Panc1 (cell line): ENCODE measurements around the gene PCK2. TPM values are rescaled to one million over a fixed set of nuclear protein-coding genes. Genes with fewer than 3 reads are reported as not detected.
"Not testable (repeated sequence)": the region's sequence is repeated elsewhere in the genome, so short reads cannot be mapped to it uniquely, and the experiment has no call there.

Experiments used
- ATAC-seq: fragments of 200-7000 bp; cut with Tn5 transposase; 2 replicates; pipeline ENCODE4 v1.9.1; 2020; ENCODE audit warnings: mild to moderate bottlenecking, moderate library complexity
- Bru-seq: library from RNA; stranded (reverse); fragments of 400-500 nt; gene quantifications from one replicate; lab custom pipeline; 2021; lab: Mats Ljungman, UMichigan
- BruChase-seq, 2 experiments: library from RNA; stranded (reverse); fragments of 400-500 nt; gene quantifications; one replicate each; lab custom pipeline; 2021; lab: Mats Ljungman, UMichigan
- BruUV-seq: library from RNA; stranded (reverse); fragments of 400-500 nt; replicated peaks from 2 replicates; lab custom pipeline; 2021; lab: Mats Ljungman, UMichigan
- CTCF ChIA-PET: fragments of 300-600 bp; sonication (Branson Sonifier 250); formaldehyde crosslinking; loops from one replicate; lab custom pipeline; 2022; ENCODE audit warnings: antibody characterized with exemption; lab: Charles Lee
- POLR2A ChIA-PET: fragments of 300-600 bp; sonication (Branson Sonifier 250); formaldehyde crosslinking; loops from one replicate; lab custom pipeline; 2022; ENCODE audit warnings: antibody characterized with exemption; lab: Charles Lee
- DNase-seq: peaks from one replicate; pipeline ENCODE4 v3.0.0-alpha.2; 2010; ENCODE audit warnings: low read depth, low spot score
- H3K27ac ChIP-seq: 2 replicates; pipeline ENCODE4 v1.5.1; 2011; ENCODE audit warnings: mild to moderate bottlenecking, low read length, inconsistent platforms
- H3K27me3 ChIP-seq: fragments of 200-500 bp; sonication (Bioruptor generic); 2 replicates; pipeline ENCODE4 v1.6.0; 2014; ENCODE audit warnings: low read length, inconsistent platforms; ENCODE audit not compliant: control insufficient read depth, insufficient read depth
- H3K36me3 ChIP-seq: fragments of 200-500 bp; sonication (Bioruptor generic); 2 replicates; pipeline ENCODE4 v1.5.1; 2014; ENCODE audit warnings: inconsistent platforms, mild to moderate bottlenecking, low read length, moderate library complexity; ENCODE audit not compliant: control insufficient read depth, insufficient read depth
- H3K4me1 ChIP-seq: 2 replicates; pipeline ENCODE4 v1.5.1; 2011; ENCODE audit warnings: inconsistent platforms, mild to moderate bottlenecking, low read length, moderate library complexity; ENCODE audit not compliant: control insufficient read depth, insufficient read depth
- H3K4me3 ChIP-seq, 2 experiments: 2 replicates each; pipeline ENCODE4 v1.5.1; 2011 to 2012; ENCODE audit warnings: low read depth in 2 of 2, low read length in 2 of 2, mild to moderate bottlenecking in 2 of 2, inconsistent platforms in 1 of 2, moderate library complexity in 1 of 2
- H3K9me3 ChIP-seq: fragments of 200-500 bp; sonication (Bioruptor generic); 2 replicates; pipeline ENCODE4 v1.5.1; 2014; ENCODE audit warnings: low read depth, mild to moderate bottlenecking, inconsistent platforms, low read length, moderate library complexity; ENCODE audit not compliant: control insufficient read depth, insufficient read depth
- CTCF ChIP-seq: fragments of 450-650 bp; IDR thresholded peaks from 2 replicates; pipeline ENCODE4 v1.5.1; 2017; ENCODE audit warnings: mild to moderate bottlenecking
- POLR2AphosphoS5 ChIP-seq: IDR thresholded peaks from 2 replicates; pipeline ENCODE4 v1.6.1; 2012; ENCODE audit warnings: mild to moderate bottlenecking, low read depth, low read length, moderate library complexity
- SIN3A ChIP-seq: IDR thresholded peaks from 2 replicates; pipeline ENCODE4 v1.6.1; 2012; ENCODE audit warnings: low read depth, mild to moderate bottlenecking, low read length, moderate library complexity, borderline replicate concordance; ENCODE audit not compliant: insufficient read depth
- TCF7L2 ChIP-seq: IDR thresholded peaks from 2 replicates; pipeline ENCODE4 v1.6.1; 2011; ENCODE audit warnings: mild to moderate bottlenecking, low read depth, low read length, inconsistent platforms
- in situ Hi-C: cut with HindIII; loops from 2 replicates; pipeline ENCODE4 v1.10.0; 2016; ENCODE audit warnings: low sequenced_read_pairs, low pct_unique_long_range_greater_than_20kb
- intact Hi-C: fragments of 100-400 bp; cut with micrococcal nuclease; formaldehyde crosslinking; loops from one replicate; pipeline ENCODE4 v1.10.0; 2022; ENCODE audit not compliant: unreplicated experiment
- long read RNA-seq: library from polyadenylated mRNA; unstranded; transcript quantifications from one replicate; pipeline ENCODE4 v2.0.0, GENCODE V29; 2021; ENCODE audit not compliant: unreplicated experiment
- polyA plus RNA-seq: library from polyadenylated mRNA; unstranded; fragments of >200 nt; gene quantifications from one replicate; pipeline ENCODE4 v1.2.1, GENCODE V29; 2012; ENCODE audit warnings: missing spikeins; ENCODE audit not compliant: insufficient read length
- total RNA-seq: library from RNA; stranded (reverse); gene quantifications from one replicate; pipeline ENCODE4 v1.2.1, GENCODE V29; 2021; ENCODE audit not compliant: unreplicated experiment
- TF ChIP-seq, protein P1 (sequence below), 2 experiments: IDR thresholded peaks; 2 replicates each; pipeline ENCODE4 v1.6.1; 2011 to 2012; ENCODE audit warnings: low read depth in 2 of 2, control low read depth in 1 of 2, low read length in 1 of 2, mild to moderate bottlenecking in 1 of 2, moderate library complexity in 1 of 2; ENCODE audit not compliant: insufficient read depth in 1 of 2

The PCK2 gene
- total RNA-seq, result 24.5 TPM
- polyA plus RNA-seq, result 43.8 TPM
- Bru-seq, nascent RNA, result percentile 58 among the genes with signal in this experiment
- percentile 57 among the genes with signal in this experiment for BruChase-seq, experiment 1, labeled RNA remaining after a 2-hour chase
- BruChase-seq, experiment 2, labeled RNA remaining after a 6-hour chase, result percentile 66 among the genes with signal in this experiment
- long read RNA-seq, transcript PCK2-201 (10 exons, 2,357 nt), result major isoform, 15 of 43 reads
- long read RNA-seq, partial matches to known transcripts, result 11 of 43 reads
- long read RNA-seq, other reads (novel, unspliced or antisense), result 16 of 43 reads

DNA sequence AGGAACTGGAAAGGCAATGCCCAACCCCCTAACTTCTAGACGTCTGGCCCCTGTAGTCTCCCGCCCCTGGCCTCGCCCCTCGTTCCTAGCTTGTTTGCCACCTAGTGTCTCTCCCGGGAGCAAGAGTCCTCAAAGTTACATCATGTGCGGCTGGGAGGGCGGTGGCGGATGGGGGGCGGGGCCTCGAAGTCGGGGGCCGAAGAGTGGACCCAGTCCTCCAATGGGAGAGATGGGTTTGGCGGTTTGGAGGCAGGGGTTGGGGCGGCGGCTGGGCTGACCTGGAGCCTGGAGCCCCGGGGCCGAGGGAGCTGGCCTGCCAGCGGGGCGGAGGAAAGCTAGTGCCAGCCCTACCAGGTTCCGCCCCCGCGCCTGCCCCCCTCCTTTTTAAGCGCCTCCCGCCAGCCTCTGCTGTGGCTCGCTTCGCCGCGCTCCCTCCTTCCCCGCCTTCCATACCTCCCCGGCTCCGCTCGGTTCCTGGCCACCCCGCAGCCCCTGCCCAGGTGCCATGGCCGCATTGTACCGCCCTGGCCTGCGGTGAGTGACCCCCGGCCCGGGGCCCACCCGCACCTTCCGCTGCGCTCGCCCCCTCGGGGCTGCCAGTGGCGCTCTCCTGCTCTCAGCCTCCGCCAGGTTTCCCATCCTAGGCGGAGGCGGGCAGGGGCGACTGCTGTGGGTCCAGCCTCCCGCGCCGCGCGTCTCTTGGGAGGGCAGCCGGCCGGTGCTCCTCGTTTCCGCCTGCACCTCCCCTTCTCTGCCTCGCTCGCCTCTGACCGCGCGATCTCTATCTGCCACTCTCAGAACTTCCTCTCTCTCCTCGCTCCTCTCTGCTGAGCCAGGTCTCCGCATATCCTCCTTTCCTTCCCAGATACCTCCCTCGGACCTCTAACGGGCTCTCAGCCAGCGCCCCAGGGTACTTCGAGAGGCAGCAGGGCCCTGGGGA, at the start of gene PCK2:
TSS of gene PCK2 (plus strand) at position 411 of the 940 bp plus-strand sequence. CDS start at position 506, 95 bp downstream.
- POLR2A ChIA-PET, result interaction anchor here (0.5 to 0.6 kb wide), 2 partner anchors 230 to 506 kb away, joined by 6 to 7 read pairs; no protein-coding TSS in a partner anchor
- Histone ChIP-seq H3K27me3 (no peaks in the 10 kb centered on the region), H3K9me3 (no peaks in the 10 kb centered on the region), H3K36me3 (no peaks in the 10 kb centered on the region; the same call in 1 of the 2 replicates), H3K27ac (peak within 1 kb of the TSS; percentile 85), H3K4me3 (peak within 1 kb of the TSS; percentile 84 to 93), H3K4me1 (peaks cover 5% of the 10 kb centered on the region; the same call in 1 of the 2 replicates)
- BruUV-seq, result no TSS peak
- intact Hi-C loops (no loop called here), in situ Hi-C loops (no loop called here)
- DNase-seq (no peak), ATAC-seq (peak; percentile 91)
- CTCF ChIA-PET, result interaction anchor here (0.5 to 1.2 kb wide), 4 partner anchors 15 to 793 kb away, joined by 3 to 6 read pairs (median 3); no protein-coding TSS in a partner anchor
- TF ChIP-seq POLR2AphosphoS5 (peak; percentile 67), CTCF (no peak), TCF7L2 (no peak), SIN3A (0 out of 2 replicates have a peak, but pooled peaks have one; percentile 68)
- TF ChIP-seq, protein P1, sequence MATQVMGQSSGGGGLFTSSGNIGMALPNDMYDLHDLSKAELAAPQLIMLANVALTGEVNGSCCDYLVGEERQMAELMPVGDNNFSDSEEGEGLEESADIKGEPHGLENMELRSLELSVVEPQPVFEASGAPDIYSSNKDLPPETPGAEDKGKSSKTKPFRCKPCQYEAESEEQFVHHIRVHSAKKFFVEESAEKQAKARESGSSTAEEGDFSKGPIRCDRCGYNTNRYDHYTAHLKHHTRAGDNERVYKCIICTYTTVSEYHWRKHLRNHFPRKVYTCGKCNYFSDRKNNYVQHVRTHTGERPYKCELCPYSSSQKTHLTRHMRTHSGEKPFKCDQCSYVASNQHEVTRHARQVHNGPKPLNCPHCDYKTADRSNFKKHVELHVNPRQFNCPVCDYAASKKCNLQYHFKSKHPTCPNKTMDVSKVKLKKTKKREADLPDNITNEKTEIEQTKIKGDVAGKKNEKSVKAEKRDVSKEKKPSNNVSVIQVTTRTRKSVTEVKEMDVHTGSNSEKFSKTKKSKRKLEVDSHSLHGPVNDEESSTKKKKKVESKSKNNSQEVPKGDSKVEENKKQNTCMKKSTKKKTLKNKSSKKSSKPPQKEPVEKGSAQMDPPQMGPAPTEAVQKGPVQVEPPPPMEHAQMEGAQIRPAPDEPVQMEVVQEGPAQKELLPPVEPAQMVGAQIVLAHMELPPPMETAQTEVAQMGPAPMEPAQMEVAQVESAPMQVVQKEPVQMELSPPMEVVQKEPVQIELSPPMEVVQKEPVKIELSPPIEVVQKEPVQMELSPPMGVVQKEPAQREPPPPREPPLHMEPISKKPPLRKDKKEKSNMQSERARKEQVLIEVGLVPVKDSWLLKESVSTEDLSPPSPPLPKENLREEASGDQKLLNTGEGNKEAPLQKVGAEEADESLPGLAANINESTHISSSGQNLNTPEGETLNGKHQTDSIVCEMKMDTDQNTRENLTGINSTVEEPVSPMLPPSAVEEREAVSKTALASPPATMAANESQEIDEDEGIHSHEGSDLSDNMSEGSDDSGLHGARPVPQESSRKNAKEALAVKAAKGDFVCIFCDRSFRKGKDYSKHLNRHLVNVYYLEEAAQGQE (IDR thresholded peaks at IDR 0.05; ENCODE audit: insufficient read depth in 1 of 2, low read depth in 2 of 2, low read length in 1 of 2), result no peak

GRCh38 chr14:24049002-24049401, 45.1 kb upstream of the PCK2 start:
- in situ Hi-C loops, H3K4me1 ChIP-seq, H3K9me3 ChIP-seq, H3K36me3 ChIP-seq, DNase-seq, POLR2A ChIA-PET, CTCF ChIA-PET, H3K27me3 ChIP-seq, BruUV-seq, H3K4me3 ChIP-seq, H3K27ac ChIP-seq, intact Hi-C loops, ATAC-seq: not testable (repeated sequence)

- ATAC-seq, CTCF ChIA-PET, BruUV-seq, H3K4me3 ChIP-seq, H3K27ac ChIP-seq, H3K36me3 ChIP-seq, intact Hi-C loops, DNase-seq, in situ Hi-C loops, POLR2A ChIA-PET, H3K9me3 ChIP-seq, H3K4me1 ChIP-seq, H3K27me3 ChIP-seq: not testable (repeated sequence)
Measured at GRCh38 chr14:24050753-24051152, 43.4 kb upstream of the PCK2 start.
